RWPE1 (cell line): Measurements from ENCODE around the gene LSM14A.
A peak's percentile ranks its signal among the peaks of the same experiment; 100 is the strongest.
"Not testable (repeated sequence)": the region's sequence is repeated elsewhere in the genome, so short reads cannot be mapped to it uniquely, and the experiment has no call there.

Experiments
- CTCF ChIA-PET: fragments of 350-600 bp; sonication (Branson Sonifier 250); formaldehyde crosslinking; extraction: SDS; loops from one replicate; lab custom pipeline; 2021; lab: Yijun Ruan, JAX
- POLR2A ChIA-PET: fragments of 400-600 bp; formaldehyde crosslinking; extraction: SDS; loops from one replicate; lab custom pipeline; 2020; ENCODE audit warnings: antibody characterized with exemption; ENCODE audit not compliant: low non-redundant PET; lab: Yijun Ruan, JAX
- DNase-seq: peaks from one replicate; pipeline ENCODE4 v3.0.0; 2012; ENCODE audit warnings: low spot score
- H3K27ac ChIP-seq: fragments of 450-650 bp; 2 replicates; pipeline ENCODE4 v1.5.1; 2017
- CTCF ChIP-seq: fragments of 450-650 bp; conservative IDR thresholded peaks from 2 replicates; pipeline ENCODE4 v1.5.1; 2017; ENCODE audit warnings: low read depth, mild to moderate bottlenecking

Gene LSM14A

GRCh38 chr19:34173193-34173956, 1.1 kb downstream of the LSM14A start:
- peak overlapping the region; percentile 97 for H3K27ac ChIP-seq
- TF ChIP-seq CTCF: no peak
- CTCF ChIA-PET: interaction anchor here (0.7 kb wide), 1 partner anchor 316 kb away, joined by 3 read pairs; no protein-coding TSS in a partner anchor
- POLR2A ChIA-PET: no interaction called here
- peak; percentile 62 for DNase-seq

- POLR2A ChIA-PET, CTCF ChIA-PET, DNase-seq, H3K27ac ChIP-seq: not testable (repeated sequence)
Measured at GRCh38 chr19:34175173-34175572, 2.9 kb downstream of the LSM14A start.

GRCh38 chr19:34176581-34176980, 4.3 kb downstream of the LSM14A start:
- TF ChIP-seq CTCF: no peak
- DNase-seq: no peak
- POLR2A ChIA-PET: no interaction called here
- H3K27ac ChIP-seq: no peak overlapping the region
- CTCF ChIA-PET: no interaction called here

- CTCF ChIA-PET: interaction anchor here (0.6 to 1.1 kb wide), 2 partner anchors 20 to 41 kb away, joined by 3 read pairs; no protein-coding TSS in a partner anchor
- DNase-seq: no peak
- no peak overlapping the region for H3K27ac ChIP-seq
- TF ChIP-seq CTCF: no peak
- POLR2A ChIA-PET: interaction anchor here (0.6 kb wide), 1 partner anchor 14 kb away, joined by 3 read pairs; no protein-coding TSS in a partner anchor
Measured at GRCh38 chr19:34178274-34178610, 5.9 kb downstream of the LSM14A start.

- ChIA-PET CTCF (interaction anchor here (1.1 kb wide), 1 partner anchor 40 kb away, joined by 3 read pairs; no protein-coding TSS in a partner anchor), POLR2A (no interaction called here)
- DNase-seq: no peak
- no peak overlapping the region for H3K27ac ChIP-seq
- TF ChIP-seq CTCF: no peak
Measured at GRCh38 chr19:34179066-34179465, 6.8 kb downstream of the LSM14A start.

GRCh38 chr19:34180273-34180672, 8.0 kb downstream of the LSM14A start:
- ChIA-PET CTCF (no interaction called here), POLR2A (no interaction called here)
- no peak for TF ChIP-seq CTCF
- DNase-seq: no peak
- H3K27ac ChIP-seq: no peak overlapping the region

GRCh38 chr19:34180709-34181108, 8.4 kb downstream of the LSM14A start:
- POLR2A ChIA-PET: no interaction called here
- CTCF ChIA-PET: no interaction called here
- no peak overlapping the region for H3K27ac ChIP-seq
- no peak for DNase-seq
- TF ChIP-seq CTCF: no peak
